ENCODE results near the gene CFAP61. TPM values are rescaled to one million over a fixed set of nuclear protein-coding genes. Genes with fewer than 3 reads are reported as not detected.
"Not testable (repeated sequence)": the region's sequence is repeated elsewhere in the genome, so short reads cannot be mapped to it uniquely, and the experiment has no call there.

Gene CFAP61
- total and polyA plus RNA-seq, 8 donors, result 0.15 to 0.53 (median 0.33) TPM

GRCh38 chr20:20102163-20102562 lies 49.8 kb downstream of the CFAP61 start:
- H3K4me1 ChIP-seq, result no peaks in the 10 kb centered on the region
- DNase-seq, result no peak
- no peak overlapping the region for H3K27ac ChIP-seq
- no peak for TF ChIP-seq CTCF (IDR thresholded peaks at IDR 0.05)
- FAIRE-seq, result no peak
- no peaks in the 10 kb centered on the region for H3K36me3 ChIP-seq
- ATAC-seq, result no peak
- H3K9me3 ChIP-seq, result no peaks in the 10 kb centered on the region
- H3K4me3 ChIP-seq, result no peak overlapping the region
- intact Hi-C loops (cut with DNase I), result no loop called here
- no peaks in the 10 kb centered on the region for H3K27me3 ChIP-seq

GRCh38 chr20:20102716-20103258 lies 50.5 kb downstream of the CFAP61 start:
- no peak for TF ChIP-seq CTCF (IDR thresholded peaks at IDR 0.05)
- H3K27ac ChIP-seq, result no peak overlapping the region
- no peaks in the 10 kb centered on the region for H3K9me3 ChIP-seq
- no peak overlapping the region for H3K4me3 ChIP-seq
- no peaks in the 10 kb centered on the region for H3K36me3 ChIP-seq
- ATAC-seq (no peak), FAIRE-seq (no peak), DNase-seq (no peak)
- no peaks in the 10 kb centered on the region for H3K4me1 ChIP-seq
- no peaks in the 10 kb centered on the region for H3K27me3 ChIP-seq
- intact Hi-C loops (cut with DNase I), result no loop called here

GRCh38 chr20:20103486-20103885 lies 51.2 kb downstream of the CFAP61 start:
- no peak for TF ChIP-seq CTCF (IDR thresholded peaks at IDR 0.05)
- FAIRE-seq (no peak), DNase-seq (no peak), ATAC-seq (no peak)
- 90 to 96% methylated on average over 2 of the region's 2 CpGs for WGBS, 2 donors
- intact Hi-C loops (cut with DNase I), result no loop called here
- no peak overlapping the region for H3K4me3 ChIP-seq
- H3K4me1 ChIP-seq, result no peaks in the 10 kb centered on the region
- H3K9me3 ChIP-seq, result no peaks in the 10 kb centered on the region
- H3K36me3 ChIP-seq, result no peaks in the 10 kb centered on the region
- H3K27ac ChIP-seq, result no peak overlapping the region
- H3K27me3 ChIP-seq, result no peaks in the 10 kb centered on the region

GRCh38 chr20:20123187-20123586 lies 70.9 kb downstream of the CFAP61 start:
- H3K4me3 ChIP-seq; H3K36me3 ChIP-seq; FAIRE-seq; ATAC-seq; DNase-seq; intact Hi-C loops (cut with DNase I); H3K4me1 ChIP-seq; H3K27me3 ChIP-seq; H3K27ac ChIP-seq; H3K9me3 ChIP-seq: not testable (repeated sequence)
- 38 to 63% methylated on average over 1 of the region's 1 CpG for WGBS, 2 donors

GRCh38 chr20:20130399-20130798 lies 78.1 kb downstream of the CFAP61 start:
- no peaks in the 10 kb centered on the region for H3K27me3 ChIP-seq
- H3K27ac ChIP-seq, result no peak overlapping the region

More at GRCh38 chr20:20130399-20130798, 78.1 kb downstream of the CFAP61 start:
- no peak for DNase-seq
- Histone ChIP-seq H3K9me3 (no peaks in the 10 kb centered on the region), H3K4me1 (no peaks in the 10 kb centered on the region), H3K36me3 (no peaks in the 10 kb centered on the region), H3K4me3 (no peak overlapping the region)
- no peak for ATAC-seq
- FAIRE-seq, result no peak
- intact Hi-C loops (cut with DNase I), result no loop called here
- no peak for TF ChIP-seq CTCF (IDR thresholded peaks at IDR 0.05)

All from pancreas (tissue), 10 donors.